RWPE1 (cell line): ENCODE results near the gene NIP7.

Experiments
- CTCF ChIA-PET: fragments of 350-600 bp; sonication (Branson Sonifier 250); formaldehyde crosslinking; extraction: SDS; loops from one replicate; lab custom pipeline; 2021; lab: Yijun Ruan, JAX
- POLR2A ChIA-PET: fragments of 400-600 bp; formaldehyde crosslinking; extraction: SDS; loops from one replicate; lab custom pipeline; 2020; ENCODE audit warnings: antibody characterized with exemption; ENCODE audit not compliant: low non-redundant PET; lab: Yijun Ruan, JAX
- DNase-seq: peaks from one replicate; pipeline ENCODE4 v3.0.0; 2012; ENCODE audit warnings: low spot score
- H3K27ac ChIP-seq: fragments of 450-650 bp; 2 replicates; pipeline ENCODE4 v1.5.1; 2017
- TF ChIP-seq, protein P1 (sequence below): fragments of 450-650 bp; conservative IDR thresholded peaks from 2 replicates; pipeline ENCODE4 v1.5.1; 2017; ENCODE audit warnings: low read depth, mild to moderate bottlenecking

NIP7 gene

DNA sequence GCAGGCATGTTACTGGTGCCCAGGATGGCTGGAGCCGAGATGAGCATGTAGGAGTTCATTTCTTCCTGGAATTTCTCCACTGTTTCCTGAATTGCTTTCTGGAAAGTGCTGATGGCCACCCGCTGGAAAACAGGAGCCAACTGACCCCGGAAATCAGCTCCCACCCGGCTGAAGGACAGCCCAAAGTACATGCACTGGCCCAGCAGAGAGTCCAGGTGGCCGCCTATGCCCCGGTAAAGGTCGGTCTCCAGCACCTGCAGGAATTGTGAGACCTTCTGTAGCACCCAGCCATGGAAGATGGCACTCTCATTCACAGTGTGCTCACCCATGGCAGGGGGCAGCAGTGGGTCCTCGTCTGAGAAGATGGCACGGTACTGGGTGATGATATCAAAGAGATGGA is 4.9 kb upstream of the NIP7 start:
- no peak for DNase-seq
- ChIA-PET CTCF (no interaction called here), POLR2A (no interaction called here)
- H3K27ac ChIP-seq: peak overlapping the region; percentile 21
- TF ChIP-seq, protein P1, sequence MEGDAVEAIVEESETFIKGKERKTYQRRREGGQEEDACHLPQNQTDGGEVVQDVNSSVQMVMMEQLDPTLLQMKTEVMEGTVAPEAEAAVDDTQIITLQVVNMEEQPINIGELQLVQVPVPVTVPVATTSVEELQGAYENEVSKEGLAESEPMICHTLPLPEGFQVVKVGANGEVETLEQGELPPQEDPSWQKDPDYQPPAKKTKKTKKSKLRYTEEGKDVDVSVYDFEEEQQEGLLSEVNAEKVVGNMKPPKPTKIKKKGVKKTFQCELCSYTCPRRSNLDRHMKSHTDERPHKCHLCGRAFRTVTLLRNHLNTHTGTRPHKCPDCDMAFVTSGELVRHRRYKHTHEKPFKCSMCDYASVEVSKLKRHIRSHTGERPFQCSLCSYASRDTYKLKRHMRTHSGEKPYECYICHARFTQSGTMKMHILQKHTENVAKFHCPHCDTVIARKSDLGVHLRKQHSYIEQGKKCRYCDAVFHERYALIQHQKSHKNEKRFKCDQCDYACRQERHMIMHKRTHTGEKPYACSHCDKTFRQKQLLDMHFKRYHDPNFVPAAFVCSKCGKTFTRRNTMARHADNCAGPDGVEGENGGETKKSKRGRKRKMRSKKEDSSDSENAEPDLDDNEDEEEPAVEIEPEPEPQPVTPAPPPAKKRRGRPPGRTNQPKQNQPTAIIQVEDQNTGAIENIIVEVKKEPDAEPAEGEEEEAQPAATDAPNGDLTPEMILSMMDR: no peak

DNA sequence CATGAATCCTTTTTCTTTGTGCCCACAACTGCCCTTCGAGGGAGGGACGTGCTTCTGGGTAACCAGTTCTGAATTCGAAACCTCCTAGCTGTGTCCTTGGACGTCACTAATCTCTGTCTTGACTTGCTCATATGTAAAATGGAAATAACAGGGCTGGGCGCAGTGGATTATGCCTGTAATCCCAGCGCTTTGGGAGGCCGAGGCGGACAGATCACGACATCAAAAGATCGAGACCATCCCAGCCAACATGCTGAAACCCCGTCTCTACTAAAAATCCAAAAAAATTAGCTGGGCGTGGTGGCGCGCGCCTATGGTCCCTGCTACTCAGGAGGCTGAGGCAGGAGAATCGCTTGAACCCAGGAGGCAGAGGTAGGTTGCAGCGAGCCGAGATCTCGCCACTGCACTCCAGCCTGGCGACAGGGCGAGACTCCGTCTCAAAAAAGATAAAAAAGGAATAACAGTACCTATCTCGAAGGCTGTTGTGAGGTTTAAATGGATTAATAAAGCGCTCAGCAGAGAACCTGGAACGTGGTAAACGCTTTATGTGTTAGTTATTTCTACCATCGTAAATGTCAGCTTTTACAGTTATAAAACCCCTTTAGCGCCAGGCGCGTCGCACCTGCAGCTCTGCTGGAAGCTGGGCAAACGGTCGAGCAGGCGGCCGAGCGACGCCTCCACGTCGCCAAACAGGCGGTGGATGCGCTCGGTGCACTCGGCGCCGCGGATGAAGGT is 849 bp upstream of the NIP7 start:
- H3K27ac ChIP-seq: peak overlapping the region; percentile 88
- ChIA-PET CTCF (interaction anchor here (0.6 to 0.7 kb wide), 2 partner anchors 27 to 323 kb away, joined by 3 to 4 read pairs; no protein-coding TSS in a partner anchor), POLR2A (interaction anchor here (2.5 kb wide), 1 partner anchor 9 kb away, joined by 11 read pairs; the partner anchor contains the start of gene PDF)
- DNase-seq: no peak
- TF ChIP-seq, protein P1: no peak

DNA sequence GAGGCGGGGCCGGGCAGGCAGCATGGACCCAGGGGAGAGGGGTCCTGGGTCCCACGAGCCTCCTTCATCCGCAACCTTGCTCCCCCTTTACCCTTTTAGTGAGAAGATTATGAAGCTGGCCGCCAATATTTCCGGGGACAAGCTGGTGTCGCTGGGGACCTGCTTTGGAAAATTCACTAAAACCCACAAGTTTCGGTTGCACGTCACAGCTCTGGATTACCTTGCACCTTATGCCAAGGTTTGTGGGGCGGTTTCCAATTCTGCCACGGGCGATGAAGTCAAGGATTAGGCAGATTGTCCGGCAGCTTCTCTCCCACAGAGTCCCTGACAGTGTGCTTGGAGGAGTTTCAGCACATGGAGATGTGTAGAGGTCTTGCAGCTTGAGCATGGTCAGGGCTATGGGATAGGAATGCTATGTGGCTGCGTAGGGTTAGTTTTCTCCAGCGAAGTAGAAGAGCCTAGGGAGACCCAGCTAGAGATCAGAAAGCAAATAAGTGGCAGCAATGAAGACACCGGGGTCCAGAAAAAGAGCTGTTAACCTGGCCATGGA is 598 bp downstream of the NIP7 start:
- DNase-seq: no peak
- H3K27ac ChIP-seq: peak overlapping the region; percentile 88
- TF ChIP-seq, protein P1: no peak
- ChIA-PET CTCF (interaction anchor here (0.7 kb wide), 1 partner anchor 13 kb away, joined by 5 read pairs; no protein-coding TSS in a partner anchor), POLR2A (interaction anchor here (2.5 kb wide), 1 partner anchor 10 kb away, joined by 11 read pairs; the partner anchor contains the start of gene PDF)

DNA sequence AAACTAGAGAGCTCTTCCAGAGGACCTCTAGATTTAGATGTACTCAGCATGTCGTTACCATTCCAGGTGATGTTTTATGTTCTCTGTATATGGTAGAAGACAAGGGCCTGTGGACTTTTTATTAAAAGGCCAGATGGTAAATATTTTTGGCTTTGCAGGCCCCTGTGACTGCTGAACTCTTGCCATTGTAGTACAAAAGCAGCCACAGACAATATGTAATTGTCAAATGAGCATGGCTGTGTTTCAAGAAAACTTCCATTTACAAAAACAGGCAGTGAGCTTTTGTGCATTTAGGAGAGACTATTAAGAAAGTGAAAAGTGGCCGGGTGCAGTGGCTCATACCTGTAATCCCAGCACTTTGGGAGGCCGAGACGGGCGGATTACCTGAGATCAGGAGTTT is 4.6 kb downstream of the NIP7 start:
- ChIA-PET POLR2A (no interaction called here), CTCF (no interaction called here)
- no peak for DNase-seq
- H3K27ac ChIP-seq: no peak overlapping the region
- TF ChIP-seq, protein P1: no peak

DNA sequence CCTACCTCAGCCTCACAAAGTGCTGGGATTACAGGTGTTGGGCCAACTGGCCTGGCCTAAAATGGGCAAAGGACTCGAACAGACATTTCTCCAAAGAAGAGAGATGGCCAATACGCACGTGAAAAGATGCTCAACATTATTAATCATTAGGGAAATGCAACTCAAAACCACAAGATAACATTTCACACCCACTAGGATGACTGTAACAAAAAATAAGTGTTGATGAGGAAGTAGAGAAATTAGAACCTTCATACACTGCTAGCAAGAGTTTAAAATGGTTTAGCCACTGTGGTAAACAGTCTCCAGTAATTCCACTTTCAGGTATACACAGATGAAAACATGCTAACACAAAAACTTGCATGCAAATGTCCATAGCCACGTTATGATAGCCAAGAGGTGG is 6.4 kb downstream of the NIP7 start:
- DNase-seq: no peak
- POLR2A ChIA-PET: no interaction called here
- TF ChIP-seq, protein P1: no peak
- H3K27ac ChIP-seq: no peak overlapping the region
- CTCF ChIA-PET: interaction anchor here (0.6 kb wide), 1 partner anchor 748 kb away, joined by 3 read pairs; no protein-coding TSS in a partner anchor

DNA sequence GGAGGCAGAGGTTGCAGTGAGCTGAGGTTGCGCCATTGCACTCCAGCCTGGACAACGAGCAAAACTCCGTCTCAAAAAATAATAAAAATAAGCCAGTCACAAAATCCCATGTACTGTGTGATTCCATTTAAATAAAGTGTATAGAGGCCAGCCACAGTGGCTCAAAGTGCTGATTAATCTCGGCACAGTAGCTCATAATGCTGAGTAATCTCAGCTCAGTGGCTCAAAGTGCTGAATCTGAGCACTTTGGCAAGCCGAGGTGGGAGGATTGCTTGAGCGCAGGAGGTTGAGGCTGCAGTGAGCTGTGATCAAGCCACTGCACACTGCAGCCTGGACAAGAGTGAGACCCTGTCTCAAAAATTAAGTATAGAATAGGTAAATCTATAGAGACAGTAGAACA is 7.1 kb downstream of the NIP7 start:
- DNase-seq: no peak
- TF ChIP-seq, protein P1: no peak
- peak overlapping the region; percentile 3; the same call in 1 of the 2 replicates for H3K27ac ChIP-seq
- CTCF ChIA-PET: no interaction called here
- POLR2A ChIA-PET: no interaction called here
